Neural cell (in vitro differentiated cells): ENCODE measurements around the gene KRTAP10-4. TPM values are rescaled to one million over a fixed set of nuclear protein-coding genes. Genes with fewer than 3 reads are reported as not detected.
"Not testable (repeated sequence)": the region's sequence is repeated elsewhere in the genome, so short reads cannot be mapped to it uniquely, and the experiment has no call there.

Experiments used
- H2AFZ ChIP-seq: fragments of 200-600, 300-800 bp; sonication (generic), shearing (Covaris generic); 2 replicates; pipeline ENCODE4 v1.6.0; 2014; ENCODE audit warnings: low read depth, mild to moderate bottlenecking, antibody characterized with exemption, low read length, moderate library complexity
- H3F3A ChIP-seq: fragments of 200-600 bp; shearing (Covaris generic); 2 replicates; pipeline ENCODE4 v1.6.1; 2016; ENCODE audit warnings: mild to moderate bottlenecking, moderate library complexity, mixed read lengths, antibody characterized with exemption, low read length; ENCODE audit not compliant: insufficient read depth, poor library complexity, severe bottlenecking
- H3K27ac ChIP-seq: fragments of 200-600, 300-800 bp; sonication (generic), shearing (Covaris generic); 2 replicates; pipeline ENCODE4 v1.5.1; 2014; ENCODE audit warnings: mild to moderate bottlenecking, low read length, moderate library complexity
- H3K27me3 ChIP-seq: fragments of 300-800, 200-600 bp; sonication (generic), shearing (Covaris generic); 2 replicates; pipeline ENCODE4 v1.6.0; 2014; ENCODE audit warnings: mild to moderate bottlenecking, low read depth, low read length, moderate library complexity; ENCODE audit not compliant: insufficient read depth
- H3K36me3 ChIP-seq: fragments of 300-800, 200-600 bp; sonication (generic), shearing (Covaris generic); 2 replicates; pipeline ENCODE4 v1.5.1; 2014; ENCODE audit warnings: mild to moderate bottlenecking, antibody characterized with exemption, low read length, moderate library complexity; ENCODE audit not compliant: insufficient read depth
- H3K4me2 ChIP-seq: fragments of 300-800, 200-600 bp; sonication (generic), shearing (Covaris generic); 2 replicates; pipeline ENCODE4 v1.6.0; 2014; ENCODE audit warnings: mild to moderate bottlenecking, low read length
- H3K4me3 ChIP-seq: fragments of 300-800, 200-600 bp; sonication (generic), shearing (Covaris generic); 2 replicates; pipeline ENCODE4 v1.5.1; 2014; ENCODE audit warnings: mild to moderate bottlenecking, low read length, moderate library complexity
- H3K79me2 ChIP-seq: fragments of 200-600 bp; shearing (Covaris generic); replicated peaks from 2 replicates; pipeline ENCODE4 v1.6.0; 2014; ENCODE audit warnings: mild to moderate bottlenecking, low read length, moderate library complexity; ENCODE audit not compliant: insufficient read depth
- H3K9ac ChIP-seq: fragments of 300-800, 200-600 bp; sonication (generic), shearing (Covaris generic); 2 replicates; pipeline ENCODE4 v1.6.1; 2016; ENCODE audit warnings: mild to moderate bottlenecking, low read length, mixed read lengths
- H3K9me2 ChIP-seq: fragments of 200-600 bp; shearing (Covaris generic); 2 replicates; pipeline ENCODE4 v1.6.1; 2016; ENCODE audit warnings: mild to moderate bottlenecking, low read length, mixed read lengths; ENCODE audit not compliant: insufficient read depth
- H3K9me3 ChIP-seq: fragments of 200-600, 300-800 bp; sonication (generic), shearing (Covaris generic); 2 replicates; pipeline ENCODE4 v1.6.1; 2016; ENCODE audit warnings: mild to moderate bottlenecking, mixed run types, low read length, moderate library complexity, mixed read lengths
- H4K20me1 ChIP-seq: fragments of 200-600 bp; shearing (Covaris generic); 2 replicates; pipeline ENCODE4 v1.6.1; 2016; ENCODE audit warnings: mild to moderate bottlenecking, mixed run types; ENCODE audit not compliant: insufficient read depth
- EP300 ChIP-seq: fragments of 450-650 bp; conservative IDR thresholded peaks from 2 replicates; pipeline ENCODE4 v1.6.1; 2014; ENCODE audit warnings: antibody characterized with exemption, mild to moderate bottlenecking, moderate library complexity; ENCODE audit not compliant: poor library complexity, severe bottlenecking
- EZH2 ChIP-seq: fragments of 200-600, 300-800 bp; shearing (Covaris generic), sonication (generic); IDR thresholded peaks from 2 replicates; pipeline ENCODE4 v1.6.1; 2014; ENCODE audit warnings: antibody characterized with exemption, low read length, borderline replicate concordance, mild to moderate bottlenecking; ENCODE audit not compliant: insufficient read depth, poor library complexity, severe bottlenecking
- MXI1 ChIP-seq: fragments of 450-650 bp; conservative IDR thresholded peaks from 2 replicates; pipeline ENCODE4 v1.6.1; 2014; ENCODE audit warnings: antibody characterized with exemption, mild to moderate bottlenecking; ENCODE audit not compliant: poor library complexity, severe bottlenecking
- POLR2AphosphoS5 ChIP-seq: IDR thresholded peaks from 2 replicates; pipeline ENCODE4 v1.6.1; 2012
- RAD21 ChIP-seq: fragments of 450-650 bp; conservative IDR thresholded peaks from 2 replicates; pipeline ENCODE4 v1.6.1; 2014; ENCODE audit warnings: antibody characterized with exemption, mild to moderate bottlenecking, moderate library complexity
- SMC3 ChIP-seq: fragments of 450-650 bp; conservative IDR thresholded peaks from 2 replicates; pipeline ENCODE4 v1.6.1; 2014; ENCODE audit warnings: antibody characterized with exemption, mild to moderate bottlenecking, moderate library complexity; ENCODE audit not compliant: poor library complexity
- TAF1 ChIP-seq: IDR thresholded peaks from 2 replicates; pipeline ENCODE4 v1.6.1; 2012; ENCODE audit warnings: low read depth
- polyA plus RNA-seq: library from polyadenylated mRNA; depleted of rRNA; stranded (reverse); fragments of >200 nt; gene quantifications from 2 replicates; pipeline ENCODE4 v1.2.3, GENCODE V29; 2014
- TF ChIP-seq, protein P1 (sequence below): IDR thresholded peaks from 2 replicates; pipeline ENCODE4 v1.6.1; 2012; ENCODE audit warnings: borderline replicate concordance
- TF ChIP-seq, protein P2 (sequence below): fragments of 450-650 bp; IDR thresholded peaks from 2 replicates; pipeline ENCODE4 v1.5.1; 2014; ENCODE audit warnings: antibody characterized with exemption, mild to moderate bottlenecking, moderate library complexity; ENCODE audit not compliant: poor library complexity, severe bottlenecking

The KRTAP10-4 gene
- polyA plus RNA-seq, 1 donor from 2014 or later, result not detected

DNA sequence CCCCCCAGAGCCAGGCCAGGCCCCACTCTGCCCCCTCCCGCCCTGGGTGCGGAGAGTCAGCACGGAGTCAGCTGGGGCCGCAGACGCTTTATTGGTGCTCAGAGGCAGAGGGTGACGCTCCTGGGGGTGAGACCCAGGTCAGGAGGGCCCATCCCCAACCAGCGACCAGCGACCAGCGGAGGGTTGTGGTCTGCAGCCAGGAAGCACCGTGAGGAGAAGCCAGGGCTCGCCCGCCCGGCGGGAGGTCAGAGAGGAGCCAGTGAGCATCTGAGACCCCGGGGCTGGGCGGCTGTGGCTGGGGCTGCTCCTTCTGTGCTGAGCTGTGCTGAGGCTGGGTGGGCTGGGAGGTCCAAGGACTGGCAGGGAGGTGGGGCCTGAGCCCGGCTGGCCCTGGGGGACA, 23.2 kb upstream of the KRTAP10-4 start:
- not testable (repeated sequence) for H3K27ac ChIP-seq, H3K4me2 ChIP-seq, H4K20me1 ChIP-seq, H2AFZ ChIP-seq, H3K9me2 ChIP-seq, H3K79me2 ChIP-seq, H3K9ac ChIP-seq, H3K36me3 ChIP-seq, H3F3A ChIP-seq, H3K4me3 ChIP-seq, H3K27me3 ChIP-seq, H3K9me3 ChIP-seq

DNA sequence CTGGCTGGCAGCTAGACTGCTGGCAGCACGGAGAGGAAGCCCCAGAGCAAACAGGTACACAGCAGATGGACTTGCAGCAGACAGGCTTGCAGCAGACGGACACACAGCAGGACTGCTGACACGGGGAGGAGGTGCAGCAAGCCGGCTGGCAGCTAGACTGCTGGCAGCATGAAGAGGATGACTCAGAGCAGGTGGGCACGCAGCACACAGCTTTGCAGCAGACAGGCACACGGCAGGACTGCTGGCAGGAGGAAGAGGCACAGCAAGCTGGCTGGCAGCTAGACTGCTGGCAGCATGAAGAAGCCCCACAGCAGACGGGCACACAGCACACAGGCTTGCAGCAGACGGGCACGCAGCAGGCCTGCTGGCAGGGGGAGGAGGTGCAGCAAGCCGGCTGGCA, 22.7 kb upstream of the KRTAP10-4 start:
- H3K9me3 ChIP-seq, result no peaks in the 10 kb centered on the region
- no peaks in the 10 kb centered on the region for H3F3A ChIP-seq
- no peaks in the 10 kb centered on the region for H3K79me2 ChIP-seq
- H3K4me2 ChIP-seq, result no peak overlapping the region
- no peak overlapping the region for H3K27ac ChIP-seq
- H4K20me1 ChIP-seq, result no peaks in the 10 kb centered on the region
- no peaks in the 10 kb centered on the region for H3K36me3 ChIP-seq
- no peak overlapping the region for H3K9ac ChIP-seq
- no peak overlapping the region for H3K4me3 ChIP-seq
- TF ChIP-seq, protein P1, sequence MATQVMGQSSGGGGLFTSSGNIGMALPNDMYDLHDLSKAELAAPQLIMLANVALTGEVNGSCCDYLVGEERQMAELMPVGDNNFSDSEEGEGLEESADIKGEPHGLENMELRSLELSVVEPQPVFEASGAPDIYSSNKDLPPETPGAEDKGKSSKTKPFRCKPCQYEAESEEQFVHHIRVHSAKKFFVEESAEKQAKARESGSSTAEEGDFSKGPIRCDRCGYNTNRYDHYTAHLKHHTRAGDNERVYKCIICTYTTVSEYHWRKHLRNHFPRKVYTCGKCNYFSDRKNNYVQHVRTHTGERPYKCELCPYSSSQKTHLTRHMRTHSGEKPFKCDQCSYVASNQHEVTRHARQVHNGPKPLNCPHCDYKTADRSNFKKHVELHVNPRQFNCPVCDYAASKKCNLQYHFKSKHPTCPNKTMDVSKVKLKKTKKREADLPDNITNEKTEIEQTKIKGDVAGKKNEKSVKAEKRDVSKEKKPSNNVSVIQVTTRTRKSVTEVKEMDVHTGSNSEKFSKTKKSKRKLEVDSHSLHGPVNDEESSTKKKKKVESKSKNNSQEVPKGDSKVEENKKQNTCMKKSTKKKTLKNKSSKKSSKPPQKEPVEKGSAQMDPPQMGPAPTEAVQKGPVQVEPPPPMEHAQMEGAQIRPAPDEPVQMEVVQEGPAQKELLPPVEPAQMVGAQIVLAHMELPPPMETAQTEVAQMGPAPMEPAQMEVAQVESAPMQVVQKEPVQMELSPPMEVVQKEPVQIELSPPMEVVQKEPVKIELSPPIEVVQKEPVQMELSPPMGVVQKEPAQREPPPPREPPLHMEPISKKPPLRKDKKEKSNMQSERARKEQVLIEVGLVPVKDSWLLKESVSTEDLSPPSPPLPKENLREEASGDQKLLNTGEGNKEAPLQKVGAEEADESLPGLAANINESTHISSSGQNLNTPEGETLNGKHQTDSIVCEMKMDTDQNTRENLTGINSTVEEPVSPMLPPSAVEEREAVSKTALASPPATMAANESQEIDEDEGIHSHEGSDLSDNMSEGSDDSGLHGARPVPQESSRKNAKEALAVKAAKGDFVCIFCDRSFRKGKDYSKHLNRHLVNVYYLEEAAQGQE, result no peak
- TF ChIP-seq EZH2, result no peak
- no peak for TF ChIP-seq SMC3
- no peak for TF ChIP-seq EP300
- H3K27me3 ChIP-seq, result no peaks in the 10 kb centered on the region
- H2AFZ ChIP-seq, result no peak overlapping the region
- H3K9me2 ChIP-seq, result no peaks in the 10 kb centered on the region

DNA sequence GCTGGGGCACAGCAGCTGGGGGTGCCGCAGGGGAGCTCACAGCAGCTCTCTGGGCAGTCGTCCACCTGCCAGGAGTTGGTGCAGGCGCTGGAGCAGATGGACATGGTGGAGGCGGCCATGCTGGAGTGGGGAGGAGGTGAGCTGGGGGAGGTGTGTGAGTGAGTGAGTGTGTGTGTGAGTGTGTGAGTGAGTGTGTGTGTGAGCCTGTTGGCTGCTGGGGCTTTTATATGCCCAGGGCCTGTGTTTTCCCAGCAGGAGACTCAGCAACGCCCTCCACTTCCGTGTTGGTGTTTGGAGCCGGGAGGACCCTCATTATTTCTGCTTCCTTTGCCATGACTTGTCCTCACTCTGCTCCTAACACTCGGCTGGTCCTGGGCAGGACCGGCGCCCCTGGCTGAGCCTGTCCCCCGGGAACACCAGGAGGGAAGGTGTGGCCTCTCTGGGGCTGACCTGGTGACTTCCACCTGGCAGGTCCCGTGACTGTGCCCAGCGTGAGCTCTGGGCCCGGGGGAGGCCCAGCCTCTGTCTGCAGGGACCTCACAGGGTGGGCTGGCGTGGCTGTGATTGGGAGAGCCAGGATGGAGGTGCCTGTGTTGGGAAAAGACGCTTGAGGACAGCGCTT, 22.1 kb upstream of the KRTAP10-4 start, which contains the start of gene KRTAP10-2:
Gene KRTAP10-2 (minus strand): TSS at position 166 of the 622 bp plus-strand sequence. CDS start 47 bp downstream, at position 119.
- H3K9me2 ChIP-seq, result no peaks in the 10 kb centered on the region
- H3K9me3 ChIP-seq, result no peaks in the 10 kb centered on the region
- no peaks in the 10 kb centered on the region for H4K20me1 ChIP-seq
- H3K79me2 ChIP-seq, result no peaks in the 10 kb centered on the region
- no peak within 1 kb of the TSS for H3K4me3 ChIP-seq
- H3K4me2 ChIP-seq, result no peak within 1 kb of the TSS
- TF ChIP-seq EP300 (no peak), MXI1 (no peak), EZH2 (no peak), POLR2AphosphoS5 (no peak), TAF1 (no peak), RAD21 (no peak), SMC3 (no peak)
- TF ChIP-seq, protein P2, sequence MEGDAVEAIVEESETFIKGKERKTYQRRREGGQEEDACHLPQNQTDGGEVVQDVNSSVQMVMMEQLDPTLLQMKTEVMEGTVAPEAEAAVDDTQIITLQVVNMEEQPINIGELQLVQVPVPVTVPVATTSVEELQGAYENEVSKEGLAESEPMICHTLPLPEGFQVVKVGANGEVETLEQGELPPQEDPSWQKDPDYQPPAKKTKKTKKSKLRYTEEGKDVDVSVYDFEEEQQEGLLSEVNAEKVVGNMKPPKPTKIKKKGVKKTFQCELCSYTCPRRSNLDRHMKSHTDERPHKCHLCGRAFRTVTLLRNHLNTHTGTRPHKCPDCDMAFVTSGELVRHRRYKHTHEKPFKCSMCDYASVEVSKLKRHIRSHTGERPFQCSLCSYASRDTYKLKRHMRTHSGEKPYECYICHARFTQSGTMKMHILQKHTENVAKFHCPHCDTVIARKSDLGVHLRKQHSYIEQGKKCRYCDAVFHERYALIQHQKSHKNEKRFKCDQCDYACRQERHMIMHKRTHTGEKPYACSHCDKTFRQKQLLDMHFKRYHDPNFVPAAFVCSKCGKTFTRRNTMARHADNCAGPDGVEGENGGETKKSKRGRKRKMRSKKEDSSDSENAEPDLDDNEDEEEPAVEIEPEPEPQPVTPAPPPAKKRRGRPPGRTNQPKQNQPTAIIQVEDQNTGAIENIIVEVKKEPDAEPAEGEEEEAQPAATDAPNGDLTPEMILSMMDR, result no peak
- TF ChIP-seq, protein P1, result no peak
- no peaks in the 10 kb centered on the region for H3F3A ChIP-seq
- H3K27ac ChIP-seq, result no peak within 1 kb of the TSS
- no peaks in the 10 kb centered on the region for H3K36me3 ChIP-seq
- no peak within 1 kb of the TSS for H2AFZ ChIP-seq
- H3K9ac ChIP-seq, result no peak within 1 kb of the TSS
- no peaks in the 10 kb centered on the region for H3K27me3 ChIP-seq
